ENCODE data around the gene PPWD1. TPM values are rescaled to one million over a fixed set of nuclear protein-coding genes. Genes with fewer than 3 reads are reported as not detected.

PPWD1 gene
- total and polyA plus RNA-seq, 10 donors = 27.6 to 108 (median 56.4) TPM

GRCh38 chr5:65624571-65625555 lies 61.8 kb downstream of the PPWD1 start, which contains the start of the genes SHLD3 and TRAPPC13:
TSS of gene SHLD3 (plus strand) at chr5:65625027. CDS start at chr5:65629588, 4,561 bp downstream.
TSS of gene TRAPPC13 (plus strand) at chr5:65625027. CDS start at chr5:65625061, 34 bp downstream.
- Histone ChIP-seq H3K9me3 (no peaks in the 10 kb centered on the region), H3K36me3 (peaks cover 0 to 19% (median 7%) of the 10 kb centered on the region in 6 donors), H3K4me3 (peak within 1 kb of the TSS; percentile 75 to 95 (median 88)), H3K4me1 (peaks cover 32 to 73% (median 57%) of the 10 kb centered on the region in 6 donors), H3K27me3 (replicated peaks in 1 of 7) (no peaks in the 10 kb centered on the region), H3K27ac (peak within 1 kb of the TSS; percentile 78 to 95 (median 92))
- peak; percentile 90 for DNase-seq
- TF ChIP-seq CTCF (IDR thresholded peaks at IDR 0.05 in 8 of 11, conservative IDR thresholded peaks at IDR 0.05 in 3 of 11) = peak in 3 of 11 experiments; percentile 4 to 37 (median 19)
- no peak for TF ChIP-seq POLR2A (IDR thresholded peaks at IDR 0.05)
- TF ChIP-seq POLR2AphosphoS5 (IDR thresholded peaks at IDR 0.05) = peak in 1 of 3 donors; percentile 82
- intact Hi-C loops (cut with DNase I; ENCODE audit: low total_unique reads) = no loop called here
- WGBS, 5 donors = 0 to 1% (median 0%) methylated on average over 36 of the region's 36 CpGs

GRCh38 chr5:65625743-65626142 lies 62.6 kb downstream of the PPWD1 start:
- H3K27ac ChIP-seq = peak overlapping the region in 7 of 8 donors; percentile 78 to 95 (median 92)
- no peaks in the 10 kb centered on the region for H3K27me3 ChIP-seq (replicated peaks in 1 of 7)
- DNase-seq = no peak
- H3K4me3 ChIP-seq = peak overlapping the region; percentile 75 to 95 (median 88)
- WGBS, 5 donors = 66 to 71% (median 70%) methylated on average over 6 of the region's 6 CpGs
- no peaks in the 10 kb centered on the region for H3K9me3 ChIP-seq
- H3K36me3 ChIP-seq = peaks cover 0 to 25% (median 12%) of the 10 kb centered on the region in 6 donors
- peaks cover 26 to 64% (median 52%) of the 10 kb centered on the region in 6 donors for H3K4me1 ChIP-seq
- intact Hi-C loops (cut with DNase I; ENCODE audit: low total_unique reads) = no loop called here
- TF ChIP-seq POLR2AphosphoS5 (IDR thresholded peaks at IDR 0.05) = no peak
- TF ChIP-seq CTCF (IDR thresholded peaks at IDR 0.05 in 8 of 11, conservative IDR thresholded peaks at IDR 0.05 in 3 of 11) = no peak
- no peak for TF ChIP-seq POLR2A (IDR thresholded peaks at IDR 0.05)

- no peak overlapping the region for H3K4me3 ChIP-seq
- no peak overlapping the region for H3K27ac ChIP-seq
- intact Hi-C loops (cut with DNase I; ENCODE audit: low total_unique reads) = no loop called here
- DNase-seq = no peak
- TF ChIP-seq CTCF (IDR thresholded peaks at IDR 0.05 in 8 of 11, conservative IDR thresholded peaks at IDR 0.05 in 3 of 11) (no peak), POLR2AphosphoS5 (IDR thresholded peaks at IDR 0.05) (no peak), POLR2A (IDR thresholded peaks at IDR 0.05) (no peak)
- no peaks in the 10 kb centered on the region for H3K27me3 ChIP-seq (replicated peaks in 1 of 7)
- H3K36me3 ChIP-seq = peaks cover 0 to 37% (median 16%) of the 10 kb centered on the region in 6 donors
- H3K4me1 ChIP-seq = peaks cover under 1 to 26% (median 14%) of the 10 kb centered on the region in 6 donors
- H3K9me3 ChIP-seq = no peaks in the 10 kb centered on the region
Measured at GRCh38 chr5:65630981-65631380, 67.9 kb downstream of the PPWD1 start.

Small RNAs within 50 kb of the gene (small RNA-seq; reads per million reads assigned to genes)
- gene RNU6-540P = 0 reads per million in 4 donors

Other genes with a start within 250 kb of the PPWD1 start
- gene ADAMTS6, start 81.4 kb upstream of the PPWD1 start, total RNA-seq = 10 to 100 TPM in 2 of 7 donors, 1 to 10 TPM in 5; 5.4 to 16.4 (median 8.7) TPM
- 1 to 10 TPM; 1.1 to 2.6 (median 2.4) TPM for gene ADAMTS6, start 81.4 kb upstream of the PPWD1 start, polyA plus RNA-seq
- 10 to 100 TPM in 5 of 7 donors, 1 to 10 TPM in 2; 8.3 to 16.9 (median 10.5) TPM for gene CENPK, start 128 bp upstream of the PPWD1 start, total RNA-seq
- gene CENPK, start 128 bp upstream of the PPWD1 start, polyA plus RNA-seq = 1 to 10 TPM; 7.6 to 9.0 (median 7.7) TPM
- 10 to 100 TPM; 13.1 to 24.2 (median 20.2) TPM for gene TRIM23, start 61.0 kb downstream of the PPWD1 start, total RNA-seq
- gene TRIM23, start 61.0 kb downstream of the PPWD1 start, polyA plus RNA-seq = 1 to 10 TPM; 3.3 to 3.6 (median 3.5) TPM
- 1 to 10 TPM; 2.3 to 5.6 (median 4.3) TPM for gene SHLD3, start 61.7 kb downstream of the PPWD1 start, total RNA-seq
- gene SHLD3, start 61.7 kb downstream of the PPWD1 start, polyA plus RNA-seq = 1 to 10 TPM; 3.3 to 3.8 (median 3.7) TPM
- gene TRAPPC13, start 61.7 kb downstream of the PPWD1 start, total RNA-seq = 10 to 100 TPM; 17.7 to 35.7 (median 20.4) TPM
- gene TRAPPC13, start 61.7 kb downstream of the PPWD1 start, polyA plus RNA-seq = 10 to 100 TPM; 14.1 to 19.0 (median 17.9) TPM
- 10 to 100 TPM; 10.3 to 16.3 (median 14.4) TPM for gene SGTB, start 158.8 kb downstream of the PPWD1 start, total RNA-seq
- 1 to 10 TPM; 2.0 to 3.4 (median 2.7) TPM for gene SGTB, start 158.8 kb downstream of the PPWD1 start, polyA plus RNA-seq
- gene NLN, start 158.9 kb downstream of the PPWD1 start, total RNA-seq = 10 to 100 TPM in 4 of 7 donors, 1 to 10 TPM in 3; 7.4 to 24.8 (median 12.1) TPM
- gene NLN, start 158.9 kb downstream of the PPWD1 start, polyA plus RNA-seq = 1 to 10 TPM; 1.3 to 3.6 (median 2.5) TPM

All from spleen (tissue), 11 donors.